H9 (cell line): Measurements from ENCODE around the gene FSD1. TPM values are rescaled to one million over a fixed set of nuclear protein-coding genes. Genes with fewer than 3 reads are reported as not detected.

Experiments
- DNase-seq: peaks from one replicate; pipeline ENCODE4 v3.0.0-alpha.2; 2017
- H2AFZ ChIP-seq: one replicate; pipeline ENCODE4 v1.6.1; 2013; ENCODE audit warnings: mild to moderate bottlenecking, low read length, control low read depth, moderate library complexity
- H2AK5ac ChIP-seq: 2 replicates; pipeline ENCODE4 v1.6.1; 2013; ENCODE audit warnings: low read length, control low read depth, mixed read lengths; ENCODE audit not compliant: insufficient read length
- H2BK120ac ChIP-seq: one replicate; pipeline ENCODE4 v1.6.1; 2013; ENCODE audit warnings: low read depth, mild to moderate bottlenecking, low read length, control low read depth, inconsistent platforms; ENCODE audit not compliant: poor library complexity, severe bottlenecking
- H2BK12ac ChIP-seq: 2 replicates; pipeline ENCODE4 v1.6.1; 2013; ENCODE audit warnings: low read length, control low read depth, mixed read lengths, low read depth; ENCODE audit not compliant: insufficient read length
- H2BK15ac ChIP-seq: 2 replicates; pipeline ENCODE4 v1.6.1; 2013; ENCODE audit warnings: low read depth, low read length, control low read depth
- H2BK20ac ChIP-seq: one replicate; pipeline ENCODE4 v1.6.1; 2013; ENCODE audit warnings: low read depth, mild to moderate bottlenecking, low read length, control low read depth, inconsistent platforms; ENCODE audit not compliant: poor library complexity, severe bottlenecking
- H2BK5ac ChIP-seq: 2 replicates; pipeline ENCODE4 v1.6.1; 2013; ENCODE audit warnings: low read length, control low read depth, mixed read lengths; ENCODE audit not compliant: insufficient read length
- H3K14ac ChIP-seq: 2 replicates; pipeline ENCODE4 v1.6.1; 2013; ENCODE audit warnings: low read length, control low read depth; ENCODE audit not compliant: insufficient read depth
- H3K18ac ChIP-seq: 2 replicates; pipeline ENCODE4 v1.6.1; 2013; ENCODE audit warnings: low read depth, mild to moderate bottlenecking, mixed read lengths, low read length, control low read depth; ENCODE audit not compliant: insufficient read length
- H3K23ac ChIP-seq: 2 replicates; pipeline ENCODE4 v1.6.1; 2013; ENCODE audit warnings: low read length, control low read depth, mixed read lengths, low read depth; ENCODE audit not compliant: insufficient read length
- H3K23me2 ChIP-seq: 2 replicates; pipeline ENCODE4 v1.6.1; 2013; ENCODE audit warnings: low read depth, mild to moderate bottlenecking, mixed read lengths, low read length, control low read depth; ENCODE audit not compliant: insufficient read length, poor library complexity, severe bottlenecking
- H3K27ac ChIP-seq: 2 replicates; pipeline ENCODE4 v1.5.1; 2013; ENCODE audit warnings: low read length, control low read depth, mixed read lengths, low read depth; ENCODE audit not compliant: insufficient read length
- H3K27me3 ChIP-seq: 2 replicates; pipeline ENCODE4 v1.6.1; 2013; ENCODE audit warnings: low read length, control low read depth, inconsistent platforms; ENCODE audit not compliant: insufficient read depth
- H3K4ac ChIP-seq: 2 replicates; pipeline ENCODE4 v1.6.1; 2013; ENCODE audit warnings: low read depth, mild to moderate bottlenecking, control low read depth, inconsistent platforms, low read length, moderate library complexity
- H3K4me1 ChIP-seq: 2 replicates; pipeline ENCODE4 v1.6.1; 2013; ENCODE audit warnings: low read length, control low read depth, inconsistent platforms; ENCODE audit not compliant: insufficient read depth
- H3K4me2 ChIP-seq: 2 replicates; pipeline ENCODE4 v1.6.1; 2013; ENCODE audit warnings: low read length, control low read depth, mixed read lengths; ENCODE audit not compliant: insufficient read length, insufficient read depth
- H3K56ac ChIP-seq: 2 replicates; pipeline ENCODE4 v1.6.1; 2013; ENCODE audit warnings: low read depth, mild to moderate bottlenecking, mixed read lengths, low read length, control low read depth; ENCODE audit not compliant: insufficient read length
- H3K79me1 ChIP-seq: 2 replicates; pipeline ENCODE4 v1.6.1; 2013; ENCODE audit warnings: low read depth, mild to moderate bottlenecking, moderate library complexity, low read length, control low read depth, inconsistent platforms; ENCODE audit not compliant: insufficient read depth, poor library complexity, severe bottlenecking
- H3K79me2 ChIP-seq: 2 replicates; pipeline ENCODE4 v1.6.1; 2013; ENCODE audit warnings: low read length, control low read depth, inconsistent platforms; ENCODE audit not compliant: insufficient read depth
- H3K9ac ChIP-seq: 2 replicates; pipeline ENCODE4 v1.6.1; 2013; ENCODE audit warnings: low read length, control low read depth, mixed read lengths; ENCODE audit not compliant: insufficient read length; ENCODE audit errors: extremely low read depth
- H3K9me3 ChIP-seq: one replicate; pipeline ENCODE4 v1.6.1; 2013; ENCODE audit warnings: low read depth, low read length, inconsistent platforms; ENCODE audit not compliant: control insufficient read depth
- H3T11ph ChIP-seq: one replicate; pipeline ENCODE4 v1.6.1; 2013; ENCODE audit warnings: mild to moderate bottlenecking, low read length, control low read depth, inconsistent platforms
- H4K20me1 ChIP-seq: one replicate; pipeline ENCODE4 v1.6.1; 2013; ENCODE audit not compliant: control insufficient read depth, insufficient read length, insufficient read depth
- H4K5ac ChIP-seq: 2 replicates; pipeline ENCODE4 v1.6.1; 2013; ENCODE audit warnings: low read depth, mild to moderate bottlenecking, mixed read lengths, low read length, control low read depth; ENCODE audit not compliant: insufficient read length
- H4K8ac ChIP-seq: replicated peaks from 2 replicates; pipeline ENCODE4 v1.6.1; 2013; ENCODE audit warnings: low read length, control low read depth, mixed read lengths, low read depth; ENCODE audit not compliant: insufficient read length
- H4K91ac ChIP-seq: 2 replicates; pipeline ENCODE4 v1.6.1; 2013; ENCODE audit warnings: low read depth, mild to moderate bottlenecking, moderate library complexity, mixed read lengths, low read length, control low read depth; ENCODE audit not compliant: insufficient read length
- H3K27ac Mint-ChIP-seq, 3 experiments: 2 replicates in 2 of 3; 3 replicates in 1 of 3; pipeline ENCODE4 v1.8.0; 2020 to 2021; ENCODE audit warnings: mixed read lengths in 3 of 3, mild to moderate bottlenecking in 1 of 3, moderate library complexity in 1 of 3
- H3K27me3 Mint-ChIP-seq: 2 replicates; pipeline ENCODE4 v1.8.0; 2021; ENCODE audit warnings: low read depth, mild to moderate bottlenecking, moderate library complexity, mixed read lengths
- H3K36me3 Mint-ChIP-seq, 3 experiments: 2 replicates in 2 of 3; 3 replicates in 1 of 3; pipeline ENCODE4 v1.8.0; 2020 to 2021; ENCODE audit warnings: low read depth in 3 of 3, mixed read lengths in 3 of 3; ENCODE audit not compliant: insufficient read depth in 1 of 3
- H3K4me1 Mint-ChIP-seq, 2 experiments: 2 replicates each; pipeline ENCODE4 v1.8.0; 2020; ENCODE audit warnings: mixed read lengths in 2 of 2
- H3K4me3 Mint-ChIP-seq, 2 experiments: 2 replicates in 1 of 2; 3 replicates in 1 of 2; pipeline ENCODE4 v1.8.0; 2020 to 2021; ENCODE audit warnings: mild to moderate bottlenecking in 2 of 2, mixed read lengths in 2 of 2, moderate library complexity in 1 of 2
- H3K9me3 Mint-ChIP-seq, 2 experiments: 2 replicates in 1 of 2; 3 replicates in 1 of 2; pipeline ENCODE4 v1.8.0; 2020; ENCODE audit warnings: mild to moderate bottlenecking in 2 of 2, mixed read lengths in 2 of 2, moderate library complexity in 1 of 2
- WGBS: extraction: QIAGEN DNeasy Blood & Tissue Kit; methylation state at CpG from one replicate; pipeline ENCODE4 v1.1.7; 2013; ENCODE audit warnings: missing lambda C conversion rate, low lambda C conversion rate, mixed read lengths; ENCODE audit not compliant: insufficient read length; ENCODE audit errors: extremely low coverage; 5-methylcytosine and 5-hydroxymethylcytosine counted together
- total RNA-seq: library from RNA; stranded (reverse); gene quantifications from 2 replicates; pipeline ENCODE4 v1.2.1, GENCODE V29; 2021
- TF ChIP-seq, protein P1 (sequence below): fragments of 200-600 bp; sonication (generic); conservative IDR thresholded peaks from 3 replicates; pipeline ENCODE4 v1.8.0; 2021; ENCODE audit warnings: antibody characterized with exemption, mild to moderate bottlenecking

FSD1 gene
- total RNA-seq, 1 experiment from 2014 or later = 53.6 TPM

DNA sequence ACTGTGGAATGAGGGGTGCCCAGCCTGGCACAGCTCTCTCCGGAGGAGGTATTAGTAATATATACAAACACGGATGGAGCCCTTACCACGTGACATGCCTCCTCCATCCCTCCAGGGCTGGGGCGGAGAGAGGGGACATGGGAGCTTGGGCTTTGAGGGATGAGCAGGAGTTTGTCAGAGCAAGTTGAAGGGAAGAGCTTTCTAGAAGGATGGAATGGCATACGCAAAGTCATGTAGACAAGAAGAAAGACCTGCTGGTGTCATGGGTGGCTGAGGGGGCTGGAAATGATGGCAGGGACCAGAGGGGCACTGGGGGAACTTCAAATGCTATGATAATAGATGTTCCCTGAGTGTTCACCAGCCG, 41.6 kb downstream of the FSD1 start:
- H3K36me3 Mint-ChIP-seq = peaks cover 15 to 52% (median 49%) of the 10 kb centered on the region in 3 experiments
- Histone ChIP-seq H3K4me2 (no peak overlapping the region), H3K27me3 (no peaks in the 10 kb centered on the region), H4K8ac (no peak overlapping the region), H2BK15ac (no peak overlapping the region), H3K23me2 (peaks cover 7% of the 10 kb centered on the region), H3K79me2 (no peaks in the 10 kb centered on the region), H2BK120ac (no peak overlapping the region), H4K5ac (no peak overlapping the region), H3T11ph (no peak overlapping the region), H2AFZ (no peak overlapping the region), H2BK20ac (no peak overlapping the region), H3K56ac (no peak overlapping the region), H2AK5ac (no peak overlapping the region), H3K79me1 (no peaks in the 10 kb centered on the region), H3K27ac (no peak overlapping the region), H3K9me3 (no peaks in the 10 kb centered on the region), H3K4me1 (no peaks in the 10 kb centered on the region), H4K91ac (no peak overlapping the region), H4K20me1 (no peaks in the 10 kb centered on the region), H3K18ac (no peak overlapping the region), H3K23ac (no peak overlapping the region), H2BK5ac (no peak overlapping the region), H3K9ac (no peak overlapping the region), H2BK12ac (no peak overlapping the region), H3K14ac (no peak overlapping the region), H3K4ac (no peak overlapping the region)
- H3K9me3 Mint-ChIP-seq = no peaks in the 10 kb centered on the region; a peak in 1 of 5 replicates
- H3K27ac Mint-ChIP-seq = no peak overlapping the region
- peaks cover 5 to 6% of the 10 kb centered on the region in 2 experiments for H3K4me1 Mint-ChIP-seq
- no peak for DNase-seq
- H3K27me3 Mint-ChIP-seq = peaks cover 2% of the 10 kb centered on the region; the same call in 1 of the 2 replicates
- no CpG with 5 or more reads among the region's 6 CpGs for WGBS
- TF ChIP-seq, protein P1, sequence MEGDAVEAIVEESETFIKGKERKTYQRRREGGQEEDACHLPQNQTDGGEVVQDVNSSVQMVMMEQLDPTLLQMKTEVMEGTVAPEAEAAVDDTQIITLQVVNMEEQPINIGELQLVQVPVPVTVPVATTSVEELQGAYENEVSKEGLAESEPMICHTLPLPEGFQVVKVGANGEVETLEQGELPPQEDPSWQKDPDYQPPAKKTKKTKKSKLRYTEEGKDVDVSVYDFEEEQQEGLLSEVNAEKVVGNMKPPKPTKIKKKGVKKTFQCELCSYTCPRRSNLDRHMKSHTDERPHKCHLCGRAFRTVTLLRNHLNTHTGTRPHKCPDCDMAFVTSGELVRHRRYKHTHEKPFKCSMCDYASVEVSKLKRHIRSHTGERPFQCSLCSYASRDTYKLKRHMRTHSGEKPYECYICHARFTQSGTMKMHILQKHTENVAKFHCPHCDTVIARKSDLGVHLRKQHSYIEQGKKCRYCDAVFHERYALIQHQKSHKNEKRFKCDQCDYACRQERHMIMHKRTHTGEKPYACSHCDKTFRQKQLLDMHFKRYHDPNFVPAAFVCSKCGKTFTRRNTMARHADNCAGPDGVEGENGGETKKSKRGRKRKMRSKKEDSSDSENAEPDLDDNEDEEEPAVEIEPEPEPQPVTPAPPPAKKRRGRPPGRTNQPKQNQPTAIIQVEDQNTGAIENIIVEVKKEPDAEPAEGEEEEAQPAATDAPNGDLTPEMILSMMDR = no peak
- no peak overlapping the region; a peak in 1 of 5 replicates for H3K4me3 Mint-ChIP-seq
